IPS-18a (cell line): ENCODE data around the gene FARP2.

Source experiments
- H3K27ac ChIP-seq: one replicate; pipeline ENCODE4 v1.5.1; 2013; ENCODE audit warnings: low read length
- H3K27me3 ChIP-seq: one replicate; pipeline ENCODE4 v1.6.1; 2013; ENCODE audit warnings: mild to moderate bottlenecking, low read length; ENCODE audit not compliant: control insufficient read depth, insufficient read depth
- H3K36me3 ChIP-seq: one replicate; pipeline ENCODE4 v1.6.1; 2013; ENCODE audit warnings: low read depth, low read length; ENCODE audit not compliant: control insufficient read depth
- H3K4me1 ChIP-seq: one replicate; pipeline ENCODE4 v1.6.1; 2013; ENCODE audit warnings: low read depth, low read length; ENCODE audit not compliant: control insufficient read depth
- H3K4me3 ChIP-seq: one replicate; pipeline ENCODE4 v1.5.1; 2013; ENCODE audit warnings: low read length
- H3K9ac ChIP-seq: one replicate; pipeline ENCODE4 v1.6.1; 2013; ENCODE audit warnings: mild to moderate bottlenecking, low read length, moderate library complexity
- H3K9me3 ChIP-seq: one replicate; pipeline ENCODE4 v1.6.1; 2013; ENCODE audit warnings: low read depth, low read length; ENCODE audit not compliant: control insufficient read depth

FARP2 gene

GRCh38 chr2:241329669-241330615, 26.1 kb upstream of the FARP2 start:
- Histone ChIP-seq H3K36me3 (peaks cover 56% of the 10 kb centered on the region), H3K4me3 (no peak overlapping the region), H3K9ac (no peak overlapping the region), H3K9me3 (no peaks in the 10 kb centered on the region), H3K27me3 (no peaks in the 10 kb centered on the region), H3K27ac (no peak overlapping the region), H3K4me1 (no peaks in the 10 kb centered on the region)

GRCh38 chr2:241330616-241330981, 25.5 kb upstream of the FARP2 start:
- Histone ChIP-seq H3K27ac (no peak overlapping the region), H3K36me3 (peaks cover 58% of the 10 kb centered on the region), H3K4me1 (no peaks in the 10 kb centered on the region)

GRCh38 chr2:241334813-241335212, 21.3 kb upstream of the FARP2 start:
- Histone ChIP-seq H3K27ac (no peak overlapping the region), H3K9me3 (no peaks in the 10 kb centered on the region), H3K27me3 (no peaks in the 10 kb centered on the region), H3K36me3 (peaks cover 71% of the 10 kb centered on the region), H3K4me3 (no peak overlapping the region), H3K9ac (no peak overlapping the region), H3K4me1 (no peaks in the 10 kb centered on the region)

More at GRCh38 chr2:241330616-241330981, 25.5 kb upstream of the FARP2 start:
- Histone ChIP-seq H3K4me3 (no peak overlapping the region), H3K9ac (no peak overlapping the region), H3K9me3 (no peaks in the 10 kb centered on the region), H3K27me3 (no peaks in the 10 kb centered on the region)

GRCh38 chr2:241339839-241340630, 16.1 kb upstream of the FARP2 start:
- Histone ChIP-seq H3K9ac (no peak overlapping the region), H3K36me3 (peaks cover 91% of the 10 kb centered on the region), H3K4me1 (no peaks in the 10 kb centered on the region), H3K27me3 (no peaks in the 10 kb centered on the region), H3K27ac (no peak overlapping the region), H3K9me3 (no peaks in the 10 kb centered on the region), H3K4me3 (no peak overlapping the region)

- no peak overlapping the region for H3K9ac ChIP-seq
- no peaks in the 10 kb centered on the region for H3K9me3 ChIP-seq
- H3K27ac ChIP-seq = no peak overlapping the region
- H3K4me1 ChIP-seq = no peaks in the 10 kb centered on the region
- no peak overlapping the region for H3K4me3 ChIP-seq
- H3K36me3 ChIP-seq = peaks cover 91% of the 10 kb centered on the region
- no peaks in the 10 kb centered on the region for H3K27me3 ChIP-seq
Measured at GRCh38 chr2:241340631-241341163, 15.4 kb upstream of the FARP2 start.

GRCh38 chr2:241344925-241345651, 11.0 kb upstream of the FARP2 start:
- Histone ChIP-seq H3K9me3 (no peaks in the 10 kb centered on the region), H3K27me3 (no peaks in the 10 kb centered on the region), H3K27ac (no peak overlapping the region), H3K36me3 (peaks cover 95% of the 10 kb centered on the region), H3K4me3 (no peak overlapping the region), H3K4me1 (no peaks in the 10 kb centered on the region), H3K9ac (no peak overlapping the region)

- no peaks in the 10 kb centered on the region for H3K9me3 ChIP-seq
- H3K4me3 ChIP-seq = no peak overlapping the region
- H3K36me3 ChIP-seq = peaks cover 93% of the 10 kb centered on the region
- no peak overlapping the region for H3K27ac ChIP-seq
- peaks cover 10% of the 10 kb centered on the region for H3K4me1 ChIP-seq
- H3K9ac ChIP-seq = no peak overlapping the region
- H3K27me3 ChIP-seq = no peaks in the 10 kb centered on the region
Measured at GRCh38 chr2:241349941-241350340, 6.1 kb upstream of the FARP2 start.

GRCh38 chr2:241350530-241350877, 5.6 kb upstream of the FARP2 start:
- Histone ChIP-seq H3K4me1 (peaks cover 12% of the 10 kb centered on the region), H3K9ac (no peak overlapping the region), H3K27me3 (no peaks in the 10 kb centered on the region), H3K36me3 (peaks cover 88% of the 10 kb centered on the region), H3K9me3 (no peaks in the 10 kb centered on the region), H3K4me3 (no peak overlapping the region), H3K27ac (no peak overlapping the region)

- H3K4me1 ChIP-seq = peaks cover 12% of the 10 kb centered on the region
- H3K9ac ChIP-seq = no peak overlapping the region
- peaks cover 82% of the 10 kb centered on the region for H3K36me3 ChIP-seq
- H3K27me3 ChIP-seq = no peaks in the 10 kb centered on the region
- H3K4me3 ChIP-seq = no peak overlapping the region
- H3K9me3 ChIP-seq = no peaks in the 10 kb centered on the region
- no peak overlapping the region for H3K27ac ChIP-seq
Measured at GRCh38 chr2:241350878-241351639, 5.0 kb upstream of the FARP2 start.

- H3K9ac ChIP-seq = no peak overlapping the region
- no peak overlapping the region for H3K4me3 ChIP-seq
- no peaks in the 10 kb centered on the region for H3K9me3 ChIP-seq
- no peak overlapping the region for H3K27ac ChIP-seq
- H3K27me3 ChIP-seq = no peaks in the 10 kb centered on the region
- peaks cover 76% of the 10 kb centered on the region for H3K36me3 ChIP-seq
- H3K4me1 ChIP-seq = peaks cover 12% of the 10 kb centered on the region
Measured at GRCh38 chr2:241351640-241352031, 4.4 kb upstream of the FARP2 start.
